HG03280 (cell line): ENCODE measurements around the gene HSD11B1L.
"Not testable (repeated sequence)": the region's sequence is repeated elsewhere in the genome, so short reads cannot be mapped to it uniquely, and the experiment has no call there.

Source experiments
- ATAC-seq: cut with Tn5 transposase; IDR thresholded peaks from one replicate; pipeline ENCODE4 v1.9.1; 2021; ENCODE audit warnings: mild to moderate bottlenecking, moderate library complexity; ENCODE audit not compliant: unreplicated experiment

HSD11B1L gene

GRCh38 chr19:5686647-5687359 is 6.0 kb downstream of the HSD11B1L start:
- peak; percentile 51 for ATAC-seq

GRCh38 chr19:5687360-5688198 is 6.8 kb downstream of the HSD11B1L start:
- no peak for ATAC-seq

GRCh38 chr19:5688262-5688881 is 7.5 kb downstream of the HSD11B1L start:
- not testable (repeated sequence) for ATAC-seq

- peak; percentile 46 for ATAC-seq
Observed at GRCh38 chr19:5690125-5690954, 9.5 kb downstream of the HSD11B1L start, which contains the start of gene RPL36. RPL36 (plus strand) TSS chr19:5690295; CDS start chr19:5690508, 213 bp downstream.

- ATAC-seq, result no peak
Observed at GRCh38 chr19:5690955-5691821, 10.4 kb downstream of the HSD11B1L start.

GRCh38 chr19:5691822-5692722 is 11.2 kb downstream of the HSD11B1L start:
- no peak for ATAC-seq

GRCh38 chr19:5692723-5693194 is 11.9 kb downstream of the HSD11B1L start:
- ATAC-seq, result no peak

GRCh38 chr19:5693195-5694166 is 12.7 kb downstream of the HSD11B1L start:
- ATAC-seq, result no peak

- no peak for ATAC-seq
Observed at GRCh38 chr19:5694167-5694955, 13.5 kb downstream of the HSD11B1L start.

- ATAC-seq, result no peak
Observed at GRCh38 chr19:5694956-5695648, 14.3 kb downstream of the HSD11B1L start.

- no peak for ATAC-seq
Observed at GRCh38 chr19:5695649-5696195, 14.9 kb downstream of the HSD11B1L start.

- no peak for ATAC-seq
Observed at GRCh38 chr19:5696196-5697021, 15.6 kb downstream of the HSD11B1L start.

- no peak for ATAC-seq
Observed at GRCh38 chr19:5697022-5697889, 16.4 kb downstream of the HSD11B1L start.
